ENCODE data around the gene CYP27C1. TPM values are rescaled to one million over a fixed set of nuclear protein-coding genes. Genes with fewer than 3 reads are reported as not detected.

Gene CYP27C1, protein sequence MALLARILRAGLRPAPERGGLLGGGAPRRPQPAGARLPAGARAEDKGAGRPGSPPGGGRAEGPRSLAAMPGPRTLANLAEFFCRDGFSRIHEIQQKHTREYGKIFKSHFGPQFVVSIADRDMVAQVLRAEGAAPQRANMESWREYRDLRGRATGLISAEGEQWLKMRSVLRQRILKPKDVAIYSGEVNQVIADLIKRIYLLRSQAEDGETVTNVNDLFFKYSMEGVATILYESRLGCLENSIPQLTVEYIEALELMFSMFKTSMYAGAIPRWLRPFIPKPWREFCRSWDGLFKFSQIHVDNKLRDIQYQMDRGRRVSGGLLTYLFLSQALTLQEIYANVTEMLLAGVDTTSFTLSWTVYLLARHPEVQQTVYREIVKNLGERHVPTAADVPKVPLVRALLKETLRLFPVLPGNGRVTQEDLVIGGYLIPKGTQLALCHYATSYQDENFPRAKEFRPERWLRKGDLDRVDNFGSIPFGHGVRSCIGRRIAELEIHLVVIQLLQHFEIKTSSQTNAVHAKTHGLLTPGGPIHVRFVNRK
- under 1 TPM in 3 of 4 donors, not detected in 1; 0.38 to 0.98 (median 0.51) TPM for total RNA-seq

DNA sequence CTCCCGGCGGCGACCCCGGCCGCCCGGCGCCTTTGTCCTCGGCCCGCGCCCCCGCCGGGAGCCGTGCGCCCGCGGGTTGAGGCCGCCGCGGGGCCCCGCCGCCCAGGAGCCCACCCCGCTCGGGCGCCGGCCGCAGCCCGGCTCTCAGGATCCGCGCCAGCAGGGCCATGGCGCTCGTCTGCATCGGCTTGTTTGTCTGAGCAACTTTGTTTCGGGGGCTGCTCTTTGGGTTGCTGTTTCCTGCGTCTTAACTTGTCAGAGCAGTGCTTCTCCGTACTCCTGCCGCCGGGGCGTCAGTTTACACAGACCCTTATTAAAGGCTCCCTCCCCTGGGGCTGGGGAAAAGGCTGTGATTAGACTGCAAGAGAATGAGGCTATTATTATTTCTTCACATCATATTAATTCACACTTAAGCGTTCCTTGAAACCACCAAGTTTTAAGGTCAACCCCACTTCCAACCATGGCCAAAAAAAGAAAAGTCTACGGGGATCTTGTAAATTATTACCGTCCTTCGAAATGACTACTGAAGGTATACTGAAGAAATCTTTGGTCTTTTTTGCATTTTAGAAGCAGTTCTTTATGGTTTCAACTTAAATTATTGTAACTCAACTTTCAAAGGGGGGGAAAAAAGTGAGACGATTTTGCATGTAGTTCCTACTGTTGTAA lies at the start of gene CYP27C1:
TSS of gene CYP27C1 (minus strand) at position 198 of the 666 bp plus-strand sequence. CDS start at position 169, 29 bp downstream.
- TF ChIP-seq, protein P1, sequence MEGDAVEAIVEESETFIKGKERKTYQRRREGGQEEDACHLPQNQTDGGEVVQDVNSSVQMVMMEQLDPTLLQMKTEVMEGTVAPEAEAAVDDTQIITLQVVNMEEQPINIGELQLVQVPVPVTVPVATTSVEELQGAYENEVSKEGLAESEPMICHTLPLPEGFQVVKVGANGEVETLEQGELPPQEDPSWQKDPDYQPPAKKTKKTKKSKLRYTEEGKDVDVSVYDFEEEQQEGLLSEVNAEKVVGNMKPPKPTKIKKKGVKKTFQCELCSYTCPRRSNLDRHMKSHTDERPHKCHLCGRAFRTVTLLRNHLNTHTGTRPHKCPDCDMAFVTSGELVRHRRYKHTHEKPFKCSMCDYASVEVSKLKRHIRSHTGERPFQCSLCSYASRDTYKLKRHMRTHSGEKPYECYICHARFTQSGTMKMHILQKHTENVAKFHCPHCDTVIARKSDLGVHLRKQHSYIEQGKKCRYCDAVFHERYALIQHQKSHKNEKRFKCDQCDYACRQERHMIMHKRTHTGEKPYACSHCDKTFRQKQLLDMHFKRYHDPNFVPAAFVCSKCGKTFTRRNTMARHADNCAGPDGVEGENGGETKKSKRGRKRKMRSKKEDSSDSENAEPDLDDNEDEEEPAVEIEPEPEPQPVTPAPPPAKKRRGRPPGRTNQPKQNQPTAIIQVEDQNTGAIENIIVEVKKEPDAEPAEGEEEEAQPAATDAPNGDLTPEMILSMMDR (IDR thresholded peaks at IDR 0.05; ENCODE audit: low read depth): no peak

DNA sequence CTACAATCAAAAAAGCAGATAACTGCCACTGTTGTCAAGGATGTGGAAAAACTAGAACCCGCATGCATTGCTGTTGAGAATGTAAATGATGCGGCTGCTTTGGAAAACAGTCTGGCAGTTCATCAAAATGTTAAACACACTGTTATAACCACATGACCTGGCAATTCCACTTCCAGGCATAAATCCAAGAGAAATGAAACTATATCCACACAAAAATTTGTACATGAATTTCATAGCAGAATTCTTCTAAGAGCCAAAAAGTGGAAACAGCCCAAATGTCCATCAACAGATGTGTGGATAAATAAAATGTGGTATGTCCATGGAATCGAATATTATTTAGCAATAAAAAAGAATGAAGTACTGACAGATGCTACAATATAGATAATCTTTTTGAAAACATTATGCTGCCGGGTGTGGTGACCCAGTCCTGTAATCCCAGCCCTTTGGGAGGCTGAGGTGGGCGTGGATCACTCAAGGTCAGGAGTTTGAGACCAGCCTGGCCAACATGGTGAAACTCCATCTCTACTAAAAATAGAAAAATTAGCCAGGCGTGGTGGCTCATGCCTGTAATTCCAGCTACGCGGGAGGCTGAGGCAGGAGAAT lies 41.8 kb upstream of the CYP27C1 start:
- TF ChIP-seq, protein P1 (IDR thresholded peaks at IDR 0.05; ENCODE audit: low read depth): no peak

DNA sequence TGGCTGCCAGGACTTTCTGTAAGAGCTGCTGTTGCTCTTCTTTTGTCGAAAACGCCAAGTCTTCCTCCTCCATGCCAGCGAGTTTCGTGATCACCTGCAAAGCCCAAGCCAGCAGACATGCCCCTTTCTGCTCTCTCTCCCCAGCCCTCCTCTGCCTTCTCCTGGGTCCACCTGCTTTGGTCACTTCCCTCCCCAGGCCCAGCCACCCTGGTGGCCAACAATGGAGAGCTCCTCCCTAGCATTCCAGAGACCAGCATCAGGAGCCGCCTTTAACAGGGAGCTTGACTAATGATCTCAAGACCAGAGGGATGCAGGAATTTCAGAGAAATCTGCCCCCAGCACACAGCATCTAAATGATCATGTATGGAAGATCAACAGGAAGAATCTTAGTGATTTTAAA lies 39.3 kb upstream of the CYP27C1 start:
- TF ChIP-seq, protein P1 (IDR thresholded peaks at IDR 0.05; ENCODE audit: low read depth): no peak

DNA sequence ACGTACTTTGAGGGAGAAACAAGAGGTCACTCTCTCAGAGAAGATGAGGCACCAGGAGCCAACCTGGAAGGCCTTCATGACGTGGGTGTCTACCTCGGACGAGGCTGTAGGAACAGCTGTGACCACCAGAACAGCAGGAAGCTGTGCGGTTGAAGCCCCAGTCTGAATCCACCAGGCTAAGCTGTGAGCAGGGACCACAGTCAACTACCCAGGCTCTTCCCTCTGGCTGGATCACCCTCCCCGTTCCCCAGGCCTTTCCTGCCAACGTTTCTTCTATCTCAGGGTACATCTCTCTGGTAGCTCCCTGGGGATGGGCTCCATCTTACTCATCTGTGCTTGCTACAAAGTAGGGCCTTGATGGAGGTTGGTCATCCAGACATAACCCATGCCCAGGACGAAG lies 36.8 kb upstream of the CYP27C1 start:
- TF ChIP-seq, protein P1 (IDR thresholded peaks at IDR 0.05; ENCODE audit: low read depth): no peak

DNA sequence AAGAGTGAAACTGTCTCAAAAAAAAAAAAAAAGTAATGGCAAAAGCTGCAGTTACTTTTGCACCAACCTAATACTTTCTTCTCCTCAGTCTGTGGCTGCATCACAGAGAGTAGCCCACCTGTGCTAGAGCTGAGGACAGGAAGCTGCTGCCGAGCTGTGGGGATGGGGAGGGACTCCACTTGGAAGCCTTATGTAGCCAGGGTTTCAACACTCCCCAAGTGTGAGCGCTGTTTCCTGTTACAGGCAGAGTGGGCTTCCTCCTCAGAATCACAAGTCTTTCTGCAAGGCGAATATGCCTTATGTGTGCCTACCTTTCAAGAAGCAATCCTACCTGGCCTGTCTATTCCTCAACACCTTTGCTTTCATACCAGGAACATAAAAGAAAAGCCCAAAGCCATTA lies 36.3 kb upstream of the CYP27C1 start:
- TF ChIP-seq, protein P1 (IDR thresholded peaks at IDR 0.05; ENCODE audit: low read depth): no peak

DNA sequence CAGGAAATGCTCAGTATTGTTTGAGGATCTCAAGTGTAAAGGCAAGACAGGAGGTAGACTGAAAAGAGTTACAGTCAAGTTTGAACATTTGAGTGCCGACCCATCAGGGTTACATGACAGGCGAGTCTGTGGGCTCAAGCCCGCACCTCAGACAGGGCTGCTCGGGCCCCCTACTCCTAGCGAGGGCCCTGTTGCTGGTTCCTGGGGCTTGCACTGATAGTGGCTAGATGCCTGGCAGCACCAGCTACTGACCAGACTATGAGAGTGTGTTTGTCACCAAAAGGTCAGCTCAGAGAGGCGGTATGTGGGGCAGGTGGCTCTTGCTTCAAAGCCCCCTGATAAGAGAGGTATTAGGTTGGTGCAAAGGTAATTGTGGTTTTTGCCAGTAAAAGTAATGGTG lies 35.6 kb upstream of the CYP27C1 start:
- TF ChIP-seq, protein P1 (IDR thresholded peaks at IDR 0.05; ENCODE audit: low read depth): no peak

DNA sequence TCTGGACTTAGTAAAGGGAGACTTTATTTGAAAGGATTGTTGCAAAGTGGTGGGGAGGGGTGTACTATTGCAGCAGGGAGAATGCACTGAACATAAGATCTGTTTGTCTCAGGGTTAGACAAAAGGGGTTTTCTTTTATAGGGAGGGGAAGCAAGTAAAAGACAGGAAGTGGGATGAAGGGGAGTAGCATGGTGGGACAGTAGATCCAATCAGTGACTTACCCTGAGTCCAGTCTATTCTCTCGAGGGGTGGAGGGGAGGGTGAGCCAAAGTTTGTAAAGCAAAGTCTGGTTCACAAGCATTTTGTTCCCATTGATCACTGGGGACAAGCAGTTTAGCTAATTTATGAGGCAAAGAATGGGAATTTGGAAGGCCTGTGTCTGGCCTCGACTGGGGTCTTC lies 35.0 kb upstream of the CYP27C1 start:
- TF ChIP-seq, protein P1 (IDR thresholded peaks at IDR 0.05; ENCODE audit: low read depth): no peak
